NCI-H1092 treated with DMSO at 0.1 percent for 48 hours (cell line): ENCODE measurements around the gene OR52A1.
"Not testable (repeated sequence)": the region's sequence is repeated elsewhere in the genome, so short reads cannot be mapped to it uniquely, and the experiment has no call there.

Source experiments
- DNase-seq: peaks from one replicate; lab custom pipeline; 2025; lab: John Stamatoyannopoulos, UW

The OR52A1 gene

DNA sequence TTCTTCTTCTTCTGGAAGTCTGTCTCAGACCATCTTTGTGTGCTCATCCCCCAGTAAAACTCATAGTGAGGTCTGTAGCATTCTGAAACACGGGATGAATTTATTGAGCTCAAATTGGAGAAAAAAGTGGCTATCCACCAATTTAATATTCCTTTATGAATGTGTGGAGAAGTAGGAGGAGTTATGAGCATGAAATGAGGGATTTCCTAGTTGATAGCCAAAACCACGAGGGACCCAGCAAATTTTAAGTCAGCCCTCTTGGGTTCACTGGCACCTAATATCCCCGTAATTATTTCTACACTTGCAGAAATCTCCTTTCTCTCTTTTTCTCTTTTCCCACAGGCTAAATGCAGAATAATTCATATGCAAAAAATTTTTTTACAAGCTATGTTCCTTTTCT lies at the start of gene OR52A1:
TSS of gene OR52A1 (minus strand) at position 101 of the 400 bp plus-strand sequence. CDS start 2,388 bp downstream, outside the sequence.
- DNase-seq: no peak

GRCh38 chr11:5203366-5203765 lies 48.8 kb upstream of the OR52A1 start:
- no peak for DNase-seq

- no peak for DNase-seq
Observed at GRCh38 chr11:5200582-5200981, 46.0 kb upstream of the OR52A1 start, which contains the start of gene OR51V1. OR51V1 (minus strand) TSS chr11:5200682; CDS start chr11:5200682, 0 bp downstream.

DNA sequence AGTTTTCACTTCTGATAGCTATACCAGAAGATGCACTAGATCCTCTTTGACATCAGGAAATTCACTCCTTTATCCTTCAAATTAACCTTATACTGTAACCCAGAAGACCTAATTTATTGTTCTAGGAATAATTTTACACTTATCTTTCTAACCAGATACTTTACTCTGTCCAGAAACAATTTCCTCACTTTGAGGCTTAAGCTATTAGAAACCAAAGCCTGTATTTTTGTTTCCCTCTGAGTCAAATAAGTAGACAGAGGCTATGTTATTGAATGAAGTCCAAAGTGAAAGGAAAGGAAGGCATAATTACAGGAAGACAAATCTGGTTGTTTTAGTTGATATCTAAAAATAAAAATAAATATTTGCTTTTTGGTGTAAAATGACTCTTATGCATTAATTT lies 43.7 kb upstream of the OR52A1 start:
- no peak for DNase-seq

DNA sequence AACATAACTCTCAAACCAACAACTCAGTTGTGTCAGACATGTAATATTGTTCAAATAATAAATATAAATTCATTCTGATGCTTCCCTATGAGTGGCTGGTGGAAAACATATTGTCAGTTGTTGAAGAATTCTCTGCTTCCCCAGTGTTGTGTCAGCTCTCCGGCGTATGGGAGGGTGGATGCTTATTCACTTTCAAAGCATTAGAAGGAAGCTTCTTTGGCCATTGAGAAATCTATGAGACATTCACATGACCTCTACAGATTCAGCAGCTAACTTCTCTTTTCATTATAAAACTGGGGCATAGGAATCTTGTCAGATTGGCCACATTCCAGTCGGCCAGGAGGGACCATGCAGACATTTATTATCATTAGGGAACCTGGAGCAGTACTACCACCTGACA lies 43.0 kb upstream of the OR52A1 start:
- no peak for DNase-seq

DNA sequence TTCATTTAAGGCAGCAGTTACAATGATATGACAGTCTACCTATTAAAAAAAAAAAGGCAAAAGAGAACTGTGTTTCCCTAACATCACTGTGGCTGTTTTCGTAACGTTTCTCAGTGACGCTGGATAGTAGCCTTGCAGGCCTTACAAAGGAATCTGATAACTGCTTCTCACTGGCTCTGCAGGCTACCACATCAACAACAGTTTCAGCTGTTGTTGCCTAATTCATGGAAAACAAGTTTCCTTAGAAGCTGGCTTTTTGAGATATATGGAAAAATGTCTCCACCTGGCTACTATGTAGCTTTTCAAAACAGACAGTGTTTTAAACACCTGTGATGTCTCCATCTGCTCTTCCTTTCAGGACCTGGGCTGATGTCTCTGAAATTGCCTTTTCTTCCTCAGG lies 42.2 kb upstream of the OR52A1 start:
- no peak for DNase-seq

DNA sequence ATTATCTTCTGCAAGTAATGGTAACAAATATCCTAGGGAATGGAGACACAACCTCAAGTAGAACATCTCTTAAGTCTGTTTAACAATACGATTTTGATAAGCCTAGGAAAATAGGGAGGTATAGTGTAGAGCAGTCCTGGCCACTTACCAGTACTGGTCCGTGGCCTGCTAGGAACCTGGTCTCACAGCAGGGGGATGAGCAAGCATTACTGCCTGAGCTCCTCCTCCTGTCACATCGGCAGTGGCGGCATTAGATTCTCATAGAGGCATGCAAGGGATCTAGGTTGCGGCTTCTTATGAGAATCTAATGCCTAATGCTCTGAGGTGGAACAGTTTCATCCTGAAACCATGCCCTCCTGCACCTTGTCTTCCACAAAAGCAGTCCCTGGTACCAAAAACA lies 41.5 kb upstream of the OR52A1 start:
- DNase-seq: no peak

DNA sequence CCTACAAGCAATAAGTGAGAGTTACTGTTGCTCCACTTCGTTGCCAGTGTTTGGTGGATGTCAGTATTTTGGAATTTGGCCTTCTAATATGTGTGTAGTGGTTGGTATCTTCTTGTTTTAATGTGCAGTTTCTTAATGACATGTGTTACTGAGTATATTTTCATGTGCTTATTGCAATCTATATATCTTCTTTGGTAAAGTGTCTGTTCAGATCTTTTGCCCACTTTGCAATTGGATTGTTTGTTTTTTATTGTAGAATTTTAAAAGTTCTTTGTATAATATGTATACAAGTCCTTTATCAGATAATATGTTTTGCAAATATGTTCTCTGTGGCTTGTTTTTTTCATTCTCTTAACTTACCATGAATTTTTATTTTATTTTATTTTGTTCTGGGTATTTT lies 38.2 kb upstream of the OR52A1 start:
- no peak for DNase-seq

- DNase-seq: no peak
Observed at GRCh38 chr11:5188201-5188600, 33.6 kb upstream of the OR52A1 start.

- no peak for DNase-seq
Observed at GRCh38 chr11:5178046-5178837, 23.7 kb upstream of the OR52A1 start.

DNA sequence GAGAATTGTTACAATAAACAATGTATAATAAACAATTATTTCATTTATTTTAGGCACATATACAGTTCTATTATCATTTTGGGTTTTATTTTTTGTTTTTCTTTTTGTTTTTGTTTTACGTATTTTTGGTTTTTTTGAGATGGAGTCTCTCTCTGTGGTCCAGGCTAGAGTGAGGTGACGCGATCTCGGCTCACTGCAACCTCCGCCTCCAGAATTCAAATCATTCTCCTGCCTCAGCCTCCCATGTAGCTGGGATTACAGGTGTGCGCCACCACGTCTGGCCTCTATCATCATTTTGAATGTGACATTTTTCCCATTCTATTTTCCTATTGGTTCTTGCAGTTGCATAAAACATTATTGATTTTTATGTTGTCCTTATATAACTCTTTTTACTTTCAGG lies 20.4 kb upstream of the OR52A1 start:
- DNase-seq: no peak

- no peak for DNase-seq
Observed at GRCh38 chr11:5171856-5172255, 17.3 kb upstream of the OR52A1 start.

- DNase-seq: not testable (repeated sequence)
Observed at GRCh38 chr11:5165898-5166297, 11.3 kb upstream of the OR52A1 start.

- DNase-seq: not testable (repeated sequence)
Observed at GRCh38 chr11:5164807-5165206, 10.2 kb upstream of the OR52A1 start.

DNA sequence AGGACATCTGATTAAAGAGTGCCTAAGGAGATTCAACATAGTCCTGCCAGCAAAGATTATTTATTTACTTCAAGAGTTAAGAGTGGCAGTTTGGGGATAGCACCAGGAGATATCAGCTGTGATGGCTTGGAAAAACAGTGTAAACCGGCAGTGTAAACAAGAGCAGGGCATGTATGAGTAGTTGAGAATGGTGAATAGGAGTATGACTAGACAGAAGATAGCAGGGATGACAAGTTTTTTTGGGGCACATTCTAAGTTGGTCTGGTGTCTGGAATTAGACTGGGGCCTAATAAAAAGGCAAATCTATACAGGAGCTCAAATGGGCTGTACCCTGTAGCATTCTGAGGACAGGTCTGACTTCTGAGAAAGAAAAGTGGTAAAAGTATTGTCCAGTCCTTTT lies 6.5 kb upstream of the OR52A1 start:
- DNase-seq: not testable (repeated sequence)

DNA sequence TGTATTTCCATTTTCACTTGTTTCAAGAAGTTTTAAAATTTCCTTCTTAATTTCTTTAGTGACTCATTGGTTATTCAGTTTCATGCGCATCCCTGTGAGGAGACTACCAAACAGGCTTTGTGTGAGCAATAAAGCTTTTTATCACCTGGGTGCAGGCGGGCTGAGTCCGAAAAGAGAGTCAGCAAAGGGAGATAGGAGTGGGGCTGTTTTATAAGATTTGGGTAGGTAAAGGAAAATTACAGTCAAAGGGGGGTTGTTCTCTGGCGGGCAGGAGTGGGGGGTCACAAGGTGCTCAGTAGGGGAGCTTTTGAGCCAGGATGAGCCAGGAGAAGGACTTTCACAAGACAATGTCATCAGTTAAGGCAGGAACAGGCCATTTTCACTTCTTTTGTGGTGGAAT lies 5.7 kb upstream of the OR52A1 start:
- DNase-seq: not testable (repeated sequence)

- no peak for DNase-seq
Observed at GRCh38 chr11:5159806-5160205, 5.2 kb upstream of the OR52A1 start.

DNA sequence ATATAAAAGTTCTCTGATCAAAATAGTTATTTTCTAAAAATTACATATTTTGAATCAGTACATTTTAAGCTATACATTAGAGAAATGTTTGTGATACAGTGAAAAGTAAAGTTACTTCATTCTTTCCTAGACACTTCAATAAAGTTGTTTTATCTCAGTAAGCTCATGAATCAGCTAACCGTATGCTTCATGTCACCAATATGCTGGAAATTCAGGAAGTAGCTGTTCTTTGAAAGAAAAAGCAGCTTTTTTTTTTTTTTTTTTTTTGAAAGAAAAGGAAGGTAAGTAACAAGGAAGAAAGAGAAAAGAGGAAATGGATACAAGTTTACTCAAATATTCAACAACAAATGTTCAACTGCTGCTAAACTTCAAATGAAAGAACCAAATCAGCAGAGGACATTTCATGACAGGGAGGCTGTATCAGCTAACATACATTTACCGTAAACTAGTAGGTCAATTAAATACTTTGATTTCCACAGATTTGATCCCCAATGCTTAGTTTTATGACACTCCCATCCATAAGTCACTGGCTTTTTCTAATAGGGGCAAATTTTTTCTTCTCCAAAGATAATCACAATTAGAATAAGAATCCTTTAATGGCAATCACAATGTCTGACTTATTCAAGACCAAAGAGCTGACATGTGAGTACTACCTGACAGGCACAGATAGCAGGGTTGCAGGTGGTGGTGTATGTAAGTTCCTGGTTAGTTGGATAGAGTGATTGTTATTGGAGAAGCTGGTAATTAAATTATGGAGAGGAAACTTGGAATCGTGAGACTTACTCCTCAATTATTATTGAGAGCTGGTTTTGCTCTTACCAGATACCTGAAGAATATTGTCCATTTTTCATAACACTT lies 754 bp downstream of the OR52A1 start:
- no peak for DNase-seq

GRCh38 chr11:5151713-5152153 lies 2.8 kb downstream of the OR52A1 start:
- DNase-seq: no peak

DNA sequence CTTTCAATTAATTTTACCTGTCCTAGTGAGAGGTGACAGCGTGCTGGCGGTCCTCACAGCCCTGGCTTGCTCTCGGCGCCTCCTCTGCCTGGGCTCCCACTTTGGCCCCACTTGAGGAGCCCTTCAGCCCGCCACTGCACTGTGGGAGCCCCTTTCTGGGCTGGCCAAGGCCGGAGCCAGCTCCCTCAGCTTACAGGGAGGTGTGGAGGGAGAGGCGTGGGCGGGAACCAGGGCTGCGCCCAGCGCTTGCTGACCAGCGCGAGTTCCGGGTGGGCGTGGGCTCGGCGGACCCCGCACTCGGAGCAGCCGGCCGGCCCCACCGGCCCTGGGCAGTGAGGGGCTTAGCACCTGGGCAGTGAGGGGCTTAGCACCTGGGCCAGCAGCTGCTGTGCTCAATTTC lies 10.4 kb downstream of the OR52A1 start:
- not testable (repeated sequence) for DNase-seq

DNA sequence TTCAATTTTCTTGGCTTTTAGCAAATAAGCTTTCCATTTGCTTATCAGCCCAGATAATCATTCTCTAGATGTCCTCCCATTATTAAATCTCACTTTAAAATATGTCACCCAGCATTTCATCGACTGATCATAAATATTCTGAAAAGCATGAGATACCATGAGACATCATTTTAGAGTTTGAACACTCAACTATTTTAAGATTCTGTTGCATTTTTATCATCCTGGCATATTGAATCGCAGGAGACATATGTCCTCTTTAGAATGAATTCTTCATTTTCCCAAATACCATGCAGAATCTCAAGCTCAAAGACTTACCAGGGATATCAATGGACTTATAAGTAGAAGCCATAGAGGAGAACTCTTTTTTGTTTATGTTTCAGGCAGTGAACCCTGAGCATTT lies 16.6 kb downstream of the OR52A1 start, which contains the start of gene OR52A5:
TSS of gene OR52A5 (minus strand) at position 361 of the 400 bp plus-strand sequence. CDS start 5,714 bp downstream, outside the sequence.
- no peak for DNase-seq

DNA sequence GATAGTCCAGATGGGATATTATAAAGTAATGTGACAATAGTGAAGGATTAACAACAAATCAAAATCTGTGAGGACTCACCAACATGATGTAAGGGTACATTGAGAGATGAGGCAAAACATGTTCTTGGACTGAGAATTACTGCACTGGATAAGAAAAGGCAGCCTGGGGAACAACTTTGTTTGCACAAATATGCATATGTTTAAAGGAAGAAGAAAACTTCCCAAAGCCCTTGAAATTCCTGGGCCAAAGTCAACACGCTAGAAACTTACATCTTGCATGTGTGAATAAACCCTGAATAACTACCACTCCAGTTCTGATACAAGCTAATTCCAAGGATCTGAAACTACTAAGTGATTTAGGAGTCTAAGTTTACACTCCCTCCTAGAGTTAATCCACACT lies 17.5 kb downstream of the OR52A1 start:
- DNase-seq: no peak

GRCh38 chr11:5136261-5136660 lies 18.3 kb downstream of the OR52A1 start:
- DNase-seq: no peak
